GM12865 (cell line): ENCODE data around the gene SAMSN1.

Source experiments
- DNase-seq: peaks from one replicate; pipeline ENCODE4 v3.0.0; 2010; ENCODE audit warnings: low read depth
- H3K4me3 ChIP-seq: 2 replicates; pipeline ENCODE4 v1.5.1; 2011; ENCODE audit warnings: mild to moderate bottlenecking, low read depth, low read length, control low read depth
- TF ChIP-seq, protein P1 (sequence below): IDR thresholded peaks from 2 replicates; pipeline ENCODE4 v1.5.1; 2011; ENCODE audit warnings: low read length, control low read depth, low read depth, inconsistent platforms; ENCODE audit not compliant: insufficient read depth; ENCODE audit errors: missing control alignments

SAMSN1 gene

GRCh38 chr21:14488672-14489204, 57.4 kb downstream of the SAMSN1 start:
- TF ChIP-seq, protein P1, sequence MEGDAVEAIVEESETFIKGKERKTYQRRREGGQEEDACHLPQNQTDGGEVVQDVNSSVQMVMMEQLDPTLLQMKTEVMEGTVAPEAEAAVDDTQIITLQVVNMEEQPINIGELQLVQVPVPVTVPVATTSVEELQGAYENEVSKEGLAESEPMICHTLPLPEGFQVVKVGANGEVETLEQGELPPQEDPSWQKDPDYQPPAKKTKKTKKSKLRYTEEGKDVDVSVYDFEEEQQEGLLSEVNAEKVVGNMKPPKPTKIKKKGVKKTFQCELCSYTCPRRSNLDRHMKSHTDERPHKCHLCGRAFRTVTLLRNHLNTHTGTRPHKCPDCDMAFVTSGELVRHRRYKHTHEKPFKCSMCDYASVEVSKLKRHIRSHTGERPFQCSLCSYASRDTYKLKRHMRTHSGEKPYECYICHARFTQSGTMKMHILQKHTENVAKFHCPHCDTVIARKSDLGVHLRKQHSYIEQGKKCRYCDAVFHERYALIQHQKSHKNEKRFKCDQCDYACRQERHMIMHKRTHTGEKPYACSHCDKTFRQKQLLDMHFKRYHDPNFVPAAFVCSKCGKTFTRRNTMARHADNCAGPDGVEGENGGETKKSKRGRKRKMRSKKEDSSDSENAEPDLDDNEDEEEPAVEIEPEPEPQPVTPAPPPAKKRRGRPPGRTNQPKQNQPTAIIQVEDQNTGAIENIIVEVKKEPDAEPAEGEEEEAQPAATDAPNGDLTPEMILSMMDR, result no peak
- no peak overlapping the region for H3K4me3 ChIP-seq
- no peak for DNase-seq

GRCh38 chr21:14487490-14488432, 58.4 kb downstream of the SAMSN1 start:
- TF ChIP-seq, protein P1, result no peak
- H3K4me3 ChIP-seq, result no peak overlapping the region
- DNase-seq, result no peak

- DNase-seq, result no peak
- TF ChIP-seq, protein P1, result no peak
- H3K4me3 ChIP-seq, result no peak overlapping the region
These were observed 59.2 kb downstream of the SAMSN1 start for GRCh38 chr21:14486869-14487268.

DNA sequence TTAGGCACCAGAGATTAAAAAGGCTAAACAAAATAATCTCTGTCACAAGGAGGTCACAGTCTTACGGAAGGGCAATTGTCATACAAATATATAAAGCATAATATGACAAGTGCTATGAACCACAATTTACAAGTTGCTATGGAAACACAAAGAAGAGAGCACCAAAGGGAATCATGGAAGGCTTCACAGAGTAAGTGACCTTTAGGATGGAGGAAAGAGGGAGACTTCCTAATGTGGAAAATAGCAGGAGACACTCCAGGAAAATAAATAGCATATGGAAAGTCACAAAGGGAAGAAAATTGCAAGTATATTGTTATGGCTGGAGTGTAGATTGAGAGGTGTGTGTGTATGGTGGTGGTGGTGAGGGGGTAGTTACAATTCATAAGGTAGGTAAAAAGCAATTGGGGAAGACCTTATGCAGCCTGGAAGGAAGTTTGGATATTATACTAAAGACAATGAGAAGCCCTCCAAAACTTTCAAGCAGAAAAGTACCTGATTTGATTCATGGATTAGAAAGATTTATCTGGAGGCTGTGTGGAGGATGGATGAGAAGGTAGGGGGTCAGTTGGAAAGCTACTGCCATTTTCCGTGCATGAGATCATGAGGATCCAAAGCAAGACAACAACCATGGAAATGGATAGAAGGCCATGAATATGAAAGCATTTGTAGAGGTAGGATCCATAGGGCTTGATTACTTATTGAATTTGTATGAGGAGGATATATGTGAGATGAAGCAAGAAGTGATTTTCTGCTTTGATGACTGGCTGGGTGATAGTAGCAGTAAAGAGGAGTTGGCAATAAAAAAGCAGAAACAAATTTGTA, 61.7 kb downstream of the SAMSN1 start:
- TF ChIP-seq, protein P1, result no peak
- DNase-seq, result no peak
- H3K4me3 ChIP-seq, result no peak overlapping the region

DNA sequence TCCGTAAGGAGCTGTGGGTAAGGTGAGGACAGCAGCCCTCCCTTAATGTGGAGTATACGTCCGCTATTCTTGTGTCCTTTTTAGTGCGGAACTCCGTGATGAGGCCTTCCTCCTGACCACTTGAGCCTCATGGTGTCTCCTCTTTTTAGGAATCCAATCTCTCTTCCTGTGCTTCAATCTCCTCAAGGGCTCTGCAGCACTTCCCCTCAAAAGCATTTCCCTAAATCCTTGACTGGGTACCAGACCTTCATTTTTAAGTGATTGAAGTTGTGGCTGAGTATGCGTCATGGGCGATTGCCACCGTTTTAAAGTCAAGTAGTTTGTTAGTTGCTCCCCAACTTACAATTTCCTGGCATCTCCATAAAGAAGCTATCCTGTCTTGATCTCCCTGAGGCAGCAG, 62.8 kb downstream of the SAMSN1 start:
- no peak for DNase-seq
- TF ChIP-seq, protein P1, result no peak
- no peak overlapping the region for H3K4me3 ChIP-seq

DNA sequence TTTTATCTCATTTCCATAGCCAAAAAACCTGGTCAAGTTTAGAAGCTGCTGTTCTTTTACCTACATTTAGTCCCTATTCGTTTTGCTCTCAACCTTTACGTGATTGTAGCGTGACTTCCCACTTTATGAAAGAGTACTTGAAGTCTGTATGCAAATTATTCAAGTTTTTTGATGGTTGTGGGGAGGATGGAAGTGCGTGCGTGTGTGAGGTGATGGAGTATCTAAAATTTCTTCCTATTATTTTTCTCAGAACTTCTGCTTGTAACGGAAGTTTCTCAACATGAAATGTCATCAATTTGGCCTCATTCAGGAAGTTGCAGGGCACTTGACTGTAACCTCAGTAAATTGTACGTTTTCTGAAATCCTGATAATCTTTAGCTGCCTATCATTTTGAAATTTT, 64.0 kb downstream of the SAMSN1 start:
- TF ChIP-seq, protein P1, result no peak
- DNase-seq, result peak; percentile 52
- no peak overlapping the region for H3K4me3 ChIP-seq
